ENCODE data around the gene STAT4. TPM values are rescaled to one million over a fixed set of nuclear protein-coding genes. Genes with fewer than 3 reads are reported as not detected.
A peak's percentile ranks its signal among the peaks of the same experiment; 100 is the strongest.

The STAT4 gene
- total RNA-seq, 4 donors from 2014 or later: 0.31 to 1.0 (median 0.73) TPM; not detected in 1

GRCh38 chr2:191150230-191150599 is 579 bp downstream of the STAT4 start:
- Histone ChIP-seq H3K27ac (no peak overlapping the region), H3K9me3 (no peaks in the 10 kb centered on the region), H3K4me1 (no peaks in the 10 kb centered on the region), H3K27me3 (no peaks in the 10 kb centered on the region), H3K4me3 (peak overlapping the region; percentile 42 to 71 (median 51)), H3K36me3 (no peaks in the 10 kb centered on the region)
- no peak for DNase-seq
- ATAC-seq: no peak
- intact Hi-C loops (cut with DNase I; ENCODE audit: low total_unique reads) (loop anchor here (10.0 kb wide), 1 partner anchor 95 kb away; no protein-coding TSS in a partner anchor), in situ Hi-C loops (cut with MboI; ENCODE audit: low sequenced_read_pairs in 4 of 4) (loop anchor here in 3 of 4 donors (25.0 kb wide), 3 partner anchors 362 to 1012 kb away; partner anchors contain the start of gene NABP1 (in 1 of the 3))
- no peak for TF ChIP-seq CTCF (IDR thresholded peaks at IDR 0.05 in 4 of 5, conservative IDR thresholded peaks at IDR 0.05 in 1 of 5)
- no peak for TF ChIP-seq POLR2A (IDR thresholded peaks at IDR 0.05)

DNA sequence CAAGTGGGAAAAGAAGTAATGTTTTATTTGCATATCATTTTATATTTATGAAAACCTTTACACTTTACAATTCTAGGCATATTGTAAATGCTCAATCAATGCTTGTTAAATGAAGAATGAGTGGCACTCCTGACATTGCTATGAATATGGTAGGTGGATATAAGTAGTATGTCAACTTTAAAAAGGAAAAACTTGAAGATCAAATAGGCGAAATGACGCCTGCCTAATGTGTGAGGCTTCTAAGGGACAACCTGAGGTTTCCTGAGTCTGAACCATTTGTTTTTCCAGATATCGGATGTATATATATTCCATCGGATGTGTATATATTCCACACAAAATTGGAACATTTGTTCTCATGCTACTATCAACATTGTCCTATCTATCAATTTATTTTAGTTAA is 1.4 kb downstream of the STAT4 start:
- H3K27ac ChIP-seq: no peak overlapping the region
- H3K4me3 ChIP-seq: no peak overlapping the region
- no peaks in the 10 kb centered on the region for H3K27me3 ChIP-seq
- DNase-seq (no peak), ATAC-seq (no peak)
- no peaks in the 10 kb centered on the region for H3K36me3 ChIP-seq
- no peaks in the 10 kb centered on the region for H3K9me3 ChIP-seq
- TF ChIP-seq CTCF (IDR thresholded peaks at IDR 0.05 in 4 of 5, conservative IDR thresholded peaks at IDR 0.05 in 1 of 5) (no peak), POLR2A (IDR thresholded peaks at IDR 0.05) (no peak)
- no peaks in the 10 kb centered on the region for H3K4me1 ChIP-seq
- intact Hi-C loops (cut with DNase I; ENCODE audit: low total_unique reads): no loop called here
- in situ Hi-C loops (cut with MboI; ENCODE audit: low sequenced_read_pairs in 4 of 4): no loop called here

DNA sequence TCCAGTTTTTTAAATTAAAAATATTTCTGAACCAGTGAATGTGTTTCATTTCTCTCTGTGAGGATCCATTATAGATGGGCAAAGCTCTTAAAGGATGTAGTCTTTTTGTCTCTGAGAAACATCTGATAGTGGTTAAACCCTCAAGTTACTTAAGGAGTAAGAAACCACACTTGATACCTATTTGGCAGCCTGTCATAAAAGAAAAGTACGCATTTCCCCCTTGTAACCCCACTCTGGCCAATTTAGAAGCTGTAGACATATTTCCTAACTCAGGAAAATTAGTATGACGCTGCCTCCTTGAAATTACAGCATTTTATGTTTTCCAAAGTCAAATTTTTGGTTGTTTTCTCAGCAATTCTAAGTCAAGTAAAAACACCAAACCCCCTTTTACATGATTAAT is 2.0 kb downstream of the STAT4 start:
- in situ Hi-C loops (cut with MboI; ENCODE audit: low sequenced_read_pairs in 4 of 4) (no loop called here), intact Hi-C loops (cut with DNase I; ENCODE audit: low total_unique reads) (no loop called here)
- ATAC-seq (no peak), DNase-seq (no peak)
- TF ChIP-seq CTCF (IDR thresholded peaks at IDR 0.05 in 4 of 5, conservative IDR thresholded peaks at IDR 0.05 in 1 of 5) (no peak), POLR2A (IDR thresholded peaks at IDR 0.05) (no peak)
- Histone ChIP-seq H3K27me3 (no peaks in the 10 kb centered on the region), H3K9me3 (no peaks in the 10 kb centered on the region), H3K4me1 (no peaks in the 10 kb centered on the region), H3K27ac (no peak overlapping the region), H3K36me3 (no peaks in the 10 kb centered on the region), H3K4me3 (no peak overlapping the region)

DNA sequence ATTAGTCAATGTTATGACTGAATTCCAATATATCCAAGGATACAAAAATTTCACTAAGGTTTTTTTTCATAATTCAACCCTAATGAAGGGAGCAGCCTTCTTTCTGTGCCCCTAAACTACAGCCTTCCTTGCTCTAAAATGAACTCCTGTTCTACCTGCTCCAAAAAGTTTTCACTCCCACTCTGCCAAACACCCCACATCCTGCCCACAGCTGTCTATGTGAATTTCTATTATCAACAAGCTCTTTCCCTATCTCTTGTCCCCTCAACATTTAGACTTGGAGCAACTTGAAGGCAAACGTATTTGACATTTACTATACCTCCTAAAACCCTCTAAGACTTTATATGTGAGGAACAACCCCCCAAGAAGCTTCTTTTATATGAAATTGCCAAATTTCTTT is 2.5 kb downstream of the STAT4 start:
- H3K27ac ChIP-seq: no peak overlapping the region

More for the DNA sequence above, 2.5 kb downstream of the STAT4 start:
- Histone ChIP-seq H3K4me3 (no peak overlapping the region), H3K4me1 (no peaks in the 10 kb centered on the region), H3K9me3 (no peaks in the 10 kb centered on the region), H3K27me3 (no peaks in the 10 kb centered on the region), H3K36me3 (no peaks in the 10 kb centered on the region)
- in situ Hi-C loops (cut with MboI; ENCODE audit: low sequenced_read_pairs in 4 of 4) (no loop called here), intact Hi-C loops (cut with DNase I; ENCODE audit: low total_unique reads) (no loop called here)
- ATAC-seq (no peak), DNase-seq (no peak)
- TF ChIP-seq POLR2A (IDR thresholded peaks at IDR 0.05) (no peak), CTCF (IDR thresholded peaks at IDR 0.05 in 4 of 5, conservative IDR thresholded peaks at IDR 0.05 in 1 of 5) (no peak)

Data from gastrocnemius medialis (tissue), 4 donors.